Measurements from ENCODE around the gene ITGB4. TPM values are rescaled to one million over a fixed set of nuclear protein-coding genes. Genes with fewer than 3 reads are reported as not detected.

ITGB4 gene
- total RNA-seq, 1 donor from 2014 or later = 82.2 TPM

DNA sequence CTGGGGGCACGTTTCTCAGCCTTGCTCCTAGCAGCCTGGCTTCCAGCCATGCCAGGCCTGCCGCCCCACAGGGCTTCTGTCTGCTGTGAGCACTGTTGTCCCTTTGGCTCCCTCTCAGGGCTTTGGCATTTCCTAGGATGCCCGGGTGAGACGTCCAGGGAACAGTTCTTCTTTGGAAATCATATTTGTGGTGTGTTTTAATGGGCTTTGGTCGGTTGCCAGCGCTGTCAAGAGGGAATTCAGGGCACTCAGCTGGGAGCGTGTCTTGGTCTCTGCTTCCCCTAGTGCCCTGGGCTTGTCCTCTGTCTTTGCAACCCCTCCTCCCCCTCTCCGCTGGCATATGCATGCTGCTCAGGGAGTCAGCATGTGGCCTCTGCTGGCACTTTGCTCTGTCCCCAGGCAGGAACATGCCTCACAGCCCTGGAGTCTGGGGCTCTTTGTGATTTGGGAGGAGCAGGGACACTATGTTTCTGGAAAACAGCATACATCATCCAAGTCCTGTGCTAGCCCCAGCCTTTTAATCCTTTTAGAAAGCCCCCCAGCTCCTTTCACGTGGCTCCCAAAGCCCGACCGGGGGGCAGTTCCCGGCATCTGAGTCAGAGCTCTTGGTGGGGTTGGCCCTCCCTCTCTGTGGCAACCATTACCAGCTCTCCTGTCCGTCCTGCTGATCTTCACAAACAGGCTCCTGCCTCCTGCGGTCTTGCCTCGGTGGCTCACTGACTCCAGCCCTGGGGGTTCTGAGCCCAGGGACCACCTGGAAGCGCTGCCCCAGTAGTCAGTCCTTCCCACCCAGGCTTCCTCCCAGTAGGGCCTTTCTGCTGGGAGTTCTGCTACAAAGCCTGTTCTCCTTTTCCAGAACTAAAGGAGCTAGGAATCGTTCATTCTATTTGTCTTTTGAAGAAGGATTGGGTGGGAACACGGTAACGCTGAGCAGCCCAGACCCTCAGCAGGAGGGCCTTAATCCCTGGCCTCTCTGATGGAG lies 27.5 kb upstream of the ITGB4 start:
- DNase-seq = peak; percentile 81
- intact Hi-C loops (cut with DNase I) = no loop called here
- Histone ChIP-seq H3K4me3 (no peak overlapping the region), H3K9me3 (no peaks in the 10 kb centered on the region), H3K36me3 (peaks cover 43% of the 10 kb centered on the region), H3K27me3 (no peaks in the 10 kb centered on the region), H3K27ac (peak overlapping the region; percentile 70), H3K4me1 (peaks cover 44% of the 10 kb centered on the region)
- no peak for TF ChIP-seq CTCF (IDR thresholded peaks at IDR 0.05)
- peak; percentile 84 for ATAC-seq

DNA sequence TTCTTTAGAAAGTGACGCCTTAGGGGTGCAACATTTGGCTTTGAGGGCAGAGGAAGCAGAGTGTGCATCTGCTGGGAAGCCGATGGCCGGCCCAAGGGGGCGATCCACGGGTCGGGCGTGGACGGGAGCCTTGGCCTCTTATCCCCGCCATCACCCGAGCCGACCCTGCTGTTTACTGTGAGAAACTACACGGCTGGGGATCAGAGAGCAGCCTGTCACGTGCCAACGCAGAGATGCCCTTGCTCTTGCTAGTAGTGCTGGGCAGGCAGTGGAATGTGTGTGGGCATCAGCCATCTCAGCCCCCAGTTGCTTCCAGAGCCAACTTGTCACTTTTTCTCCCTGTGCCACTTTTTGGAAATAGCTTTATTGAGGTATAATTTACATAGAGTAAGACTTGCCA lies 26.7 kb upstream of the ITGB4 start:
- DNase-seq = no peak
- H3K4me1 ChIP-seq = peaks cover 37% of the 10 kb centered on the region
- H3K9me3 ChIP-seq = no peaks in the 10 kb centered on the region
- intact Hi-C loops (cut with DNase I) = no loop called here
- no peak for TF ChIP-seq CTCF (IDR thresholded peaks at IDR 0.05)
- H3K36me3 ChIP-seq = peaks cover 43% of the 10 kb centered on the region
- H3K4me3 ChIP-seq = no peak overlapping the region
- no peak for ATAC-seq
- peak overlapping the region; percentile 70 for H3K27ac ChIP-seq
- H3K27me3 ChIP-seq = no peaks in the 10 kb centered on the region

DNA sequence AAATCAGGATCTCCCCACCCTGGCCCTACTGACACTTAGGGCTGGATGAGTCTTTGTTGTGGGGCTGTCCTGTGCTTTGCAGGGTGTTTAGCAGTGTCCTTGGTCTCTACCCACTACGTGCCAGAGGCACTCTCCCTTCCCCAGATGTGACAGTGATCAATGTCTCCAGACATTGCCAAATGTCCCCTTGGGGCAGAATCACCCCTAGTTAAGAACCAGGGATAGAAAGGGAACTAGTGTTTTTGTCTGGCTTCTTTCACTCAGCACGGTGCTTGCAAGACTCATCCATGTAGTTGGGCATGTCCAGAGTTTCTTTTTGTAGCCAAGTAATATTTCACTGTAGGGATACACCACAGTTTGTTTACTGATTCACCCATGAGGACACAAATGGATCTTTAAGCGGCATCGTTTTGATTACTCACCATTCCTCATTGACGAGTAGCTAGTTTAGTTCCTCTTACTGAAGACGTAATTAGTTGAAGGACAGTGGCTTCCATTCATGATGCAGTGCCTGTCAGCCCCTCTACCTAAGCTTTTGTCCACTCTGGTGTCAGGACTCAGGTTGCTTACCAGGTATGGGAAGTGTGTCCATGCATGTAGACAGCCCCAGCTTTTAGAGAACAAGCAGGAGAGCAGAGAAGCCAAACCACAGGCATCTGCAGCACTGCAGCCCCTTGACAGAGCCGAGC lies 26.0 kb upstream of the ITGB4 start:
- peaks cover 39% of the 10 kb centered on the region for H3K4me1 ChIP-seq
- no peak overlapping the region for H3K4me3 ChIP-seq
- no peaks in the 10 kb centered on the region for H3K9me3 ChIP-seq
- H3K36me3 ChIP-seq = peaks cover 50% of the 10 kb centered on the region
- H3K27ac ChIP-seq = no peak overlapping the region
- intact Hi-C loops (cut with DNase I) = no loop called here
- DNase-seq (no peak), ATAC-seq (no peak)
- no peak for TF ChIP-seq CTCF (IDR thresholded peaks at IDR 0.05)
- H3K27me3 ChIP-seq = no peaks in the 10 kb centered on the region

DNA sequence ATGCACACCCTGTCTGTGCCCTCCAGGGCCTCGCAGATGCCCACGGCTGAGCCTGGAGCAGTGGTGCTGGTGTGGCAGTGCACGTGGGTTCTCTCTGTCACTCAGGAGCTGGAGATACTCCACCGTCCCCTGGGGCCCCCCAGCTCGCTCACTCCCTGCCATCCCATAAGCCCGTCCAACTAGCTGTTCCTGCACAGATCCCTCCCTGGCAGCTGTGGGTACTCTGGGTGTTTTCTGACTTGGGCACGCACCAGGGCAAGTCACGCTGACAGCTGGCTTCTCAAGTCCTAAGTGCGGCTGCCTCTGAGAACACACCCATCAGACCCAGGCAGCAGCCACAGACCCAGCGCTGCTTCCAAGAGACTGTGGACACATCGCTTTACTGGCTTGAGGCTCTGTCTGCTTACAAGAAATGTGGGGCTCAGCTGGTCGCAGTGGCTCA lies 25.4 kb upstream of the ITGB4 start:
- no peaks in the 10 kb centered on the region for H3K27me3 ChIP-seq
- no peak for ATAC-seq
- no peak overlapping the region for H3K4me3 ChIP-seq
- peaks cover 40% of the 10 kb centered on the region for H3K4me1 ChIP-seq
- no peak for TF ChIP-seq CTCF (IDR thresholded peaks at IDR 0.05)
- DNase-seq = no peak
- no peak overlapping the region for H3K27ac ChIP-seq
- peaks cover 56% of the 10 kb centered on the region for H3K36me3 ChIP-seq
- no peaks in the 10 kb centered on the region for H3K9me3 ChIP-seq
- intact Hi-C loops (cut with DNase I) = no loop called here

DNA sequence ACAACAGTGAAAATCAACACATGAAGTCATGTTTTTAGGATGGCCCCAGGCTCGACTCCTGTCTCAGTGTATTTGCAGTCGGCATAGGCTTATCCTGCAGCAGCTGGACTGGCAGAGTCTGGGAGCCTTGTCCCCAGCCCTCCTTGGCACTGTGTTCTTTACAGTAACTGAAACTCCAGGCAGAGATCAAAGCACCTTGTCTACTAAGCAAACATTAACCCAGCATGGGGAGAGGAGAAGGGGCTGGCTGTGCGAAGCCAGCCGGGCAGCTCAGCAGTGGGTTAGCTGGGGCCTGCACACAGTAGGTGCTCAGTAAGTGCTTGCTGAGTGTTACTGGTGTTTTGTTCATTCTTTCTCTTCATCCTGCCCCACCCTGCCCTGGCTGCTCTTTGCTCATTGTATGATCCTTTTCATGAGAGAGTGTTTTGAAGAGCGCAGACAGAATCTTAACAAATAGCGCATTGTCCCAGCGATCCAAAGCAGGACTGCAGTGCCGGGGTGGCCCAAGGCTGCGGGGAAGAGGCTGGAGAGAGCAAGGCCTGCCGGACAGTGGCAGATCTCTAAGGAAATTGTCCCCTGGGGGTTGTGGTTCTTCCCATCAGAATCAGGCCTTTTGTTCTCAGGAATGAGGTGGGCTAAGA lies 23.5 kb upstream of the ITGB4 start:
- H3K36me3 ChIP-seq = peaks cover 75% of the 10 kb centered on the region
- no peak for DNase-seq
- TF ChIP-seq CTCF (IDR thresholded peaks at IDR 0.05) = no peak
- no peak overlapping the region for H3K4me3 ChIP-seq
- intact Hi-C loops (cut with DNase I) = no loop called here
- H3K9me3 ChIP-seq = no peaks in the 10 kb centered on the region
- H3K27ac ChIP-seq = peak overlapping the region; percentile 62
- H3K4me1 ChIP-seq = peaks cover 44% of the 10 kb centered on the region
- peak; percentile 23 for ATAC-seq
- H3K27me3 ChIP-seq = no peaks in the 10 kb centered on the region
